IPS-NIHi11 (cell line): ENCODE data around the gene UBL4B.
"Not testable (repeated sequence)": the region's sequence is repeated elsewhere in the genome, so short reads cannot be mapped to it uniquely, and the experiment has no call there.

Experiments used
- DNase-seq: peaks from one replicate; pipeline ENCODE4 v3.0.0; 2012; ENCODE audit warnings: mixed read lengths, low spot score

Gene UBL4B

GRCh38 chr1:110112143-110112542 lies at the start of gene UBL4B:
Gene UBL4B, plus strand, starts transcription at chr1:110112443. Its CDS starts 92 bp downstream, at chr1:110112535.
- DNase-seq, result no peak

GRCh38 chr1:110062612-110063011 lies 49.6 kb upstream of the UBL4B start:
- no peak for DNase-seq

- no peak for DNase-seq
These were observed 48.5 kb upstream of the UBL4B start for GRCh38 chr1:110063781-110064180.

- no peak for DNase-seq
These were observed 47.5 kb upstream of the UBL4B start for GRCh38 chr1:110064576-110065337.

- DNase-seq, result no peak
These were observed 46.4 kb upstream of the UBL4B start for GRCh38 chr1:110065841-110066240.

- DNase-seq, result peak; percentile 47
These were observed 44.8 kb upstream of the UBL4B start for GRCh38 chr1:110067479-110067892.

GRCh38 chr1:110067893-110068645 lies 44.2 kb upstream of the UBL4B start:
- peak; percentile 73 for DNase-seq

- peak; percentile 54 for DNase-seq
These were observed 43.4 kb upstream of the UBL4B start for GRCh38 chr1:110068646-110069403.

GRCh38 chr1:110069404-110070281 lies 42.6 kb upstream of the UBL4B start:
- peak; percentile 59 for DNase-seq

- peak; percentile 58 for DNase-seq
These were observed 42.0 kb upstream of the UBL4B start for GRCh38 chr1:110070282-110070669.

GRCh38 chr1:110070671-110071242 lies 41.5 kb upstream of the UBL4B start, which contains the start of gene ALX3:
Gene ALX3, minus strand, starts transcription at chr1:110070672. Its CDS starts 60 bp downstream, at chr1:110070612.
- DNase-seq, result peak; percentile 57

- DNase-seq, result no peak
These were observed 38.1 kb upstream of the UBL4B start for GRCh38 chr1:110074166-110074565.

- no peak for DNase-seq
These were observed 35.3 kb upstream of the UBL4B start for GRCh38 chr1:110076789-110077500.

- DNase-seq, result not testable (repeated sequence)
These were observed 32.2 kb upstream of the UBL4B start for GRCh38 chr1:110079995-110080394.

- no peak for DNase-seq
These were observed 31.2 kb upstream of the UBL4B start for GRCh38 chr1:110081061-110081460.

GRCh38 chr1:110082477-110082876 lies 29.8 kb upstream of the UBL4B start:
- no peak for DNase-seq

GRCh38 chr1:110083061-110083865 lies 29.0 kb upstream of the UBL4B start:
- DNase-seq, result no peak

GRCh38 chr1:110083866-110084226 lies 28.4 kb upstream of the UBL4B start:
- DNase-seq, result no peak

GRCh38 chr1:110084227-110085078 lies 27.8 kb upstream of the UBL4B start:
- peak; percentile 46 for DNase-seq
